GM23338 (cell line): ENCODE measurements around the gene RPN1. TPM values are rescaled to one million over a fixed set of nuclear protein-coding genes. Genes with fewer than 3 reads are reported as not detected.

Experiments used
- ATAC-seq: fragments of 200-7000 bp; cut with Tn5 transposase; 3 replicates; pipeline ENCODE4 v1.9.1; 2020
- DNase-seq: peaks from one replicate; pipeline ENCODE4 v3.0.0-alpha.2; 2015; ENCODE audit warnings: low spot score
- H2AFZ ChIP-seq: fragments of 200-600 bp; sonication (generic); 2 replicates; pipeline ENCODE4 v1.8.0; 2016; ENCODE audit warnings: antibody characterized with exemption, mild to moderate bottlenecking, moderate library complexity
- H3F3A ChIP-seq: fragments of 200-600 bp; sonication (generic); replicated peaks from 2 replicates; pipeline ENCODE4 v1.8.0; 2017; ENCODE audit warnings: antibody characterized with exemption, mixed run types, low read depth
- H3K27ac ChIP-seq: fragments of 200-600 bp; sonication (generic); 2 replicates; pipeline ENCODE4 v1.6.1; 2016; ENCODE audit warnings: low read depth
- H3K27me3 ChIP-seq: fragments of 200-600 bp; sonication (generic); 2 replicates; pipeline ENCODE4 v1.8.0; 2016; ENCODE audit warnings: mild to moderate bottlenecking, mixed run types, moderate library complexity; ENCODE audit not compliant: insufficient read depth
- H3K36me3 ChIP-seq: fragments of 200-600 bp; sonication (generic); 2 replicates; pipeline ENCODE4 v1.8.0; 2016; ENCODE audit warnings: mild to moderate bottlenecking; ENCODE audit not compliant: insufficient read depth
- H3K4me1 ChIP-seq: fragments of 200-600 bp; sonication (generic); 2 replicates; pipeline ENCODE4 v1.8.0; 2016; ENCODE audit warnings: mild to moderate bottlenecking, moderate library complexity; ENCODE audit not compliant: insufficient read depth
- H3K4me2 ChIP-seq: fragments of 200-600 bp; sonication (generic); 2 replicates; pipeline ENCODE4 v1.7.1; 2017; ENCODE audit warnings: mixed run types
- H3K4me3 ChIP-seq: fragments of 200-600 bp; sonication (generic); 2 replicates; pipeline ENCODE4 v1.6.1; 2016; ENCODE audit warnings: mixed run types
- H3K79me2 ChIP-seq: fragments of 200-600 bp; sonication (generic); replicated peaks from 2 replicates; pipeline ENCODE4 v1.8.0; 2017; ENCODE audit warnings: mild to moderate bottlenecking; ENCODE audit not compliant: insufficient read depth
- H3K9me2 ChIP-seq: fragments of 200-600 bp; sonication (generic); 2 replicates; pipeline ENCODE4 v1.8.0; 2017; ENCODE audit not compliant: insufficient read depth
- H4K20me1 ChIP-seq: fragments of 200-600 bp; sonication (generic); replicated peaks from 2 replicates; pipeline ENCODE4 v1.8.0; 2017; ENCODE audit warnings: mild to moderate bottlenecking; ENCODE audit not compliant: insufficient read depth
- H3K27ac Mint-ChIP-seq: 2 replicates; pipeline ENCODE4 v1.8.0; 2020; ENCODE audit warnings: inconsistent platforms, mild to moderate bottlenecking, moderate library complexity, mixed read lengths
- H3K27me3 Mint-ChIP-seq: 3 replicates; pipeline ENCODE4 v1.8.0; 2022; ENCODE audit warnings: low read depth, mild to moderate bottlenecking, moderate library complexity, mixed read lengths, inconsistent platforms; ENCODE audit not compliant: insufficient read depth, poor library complexity
- H3K36me3 Mint-ChIP-seq: 3 replicates; pipeline ENCODE4 v1.8.0; 2021; ENCODE audit warnings: low read depth, mild to moderate bottlenecking, inconsistent platforms, moderate library complexity, mixed read lengths
- H3K4me1 Mint-ChIP-seq: 3 replicates; pipeline ENCODE4 v1.8.0; 2020; ENCODE audit warnings: mild to moderate bottlenecking, inconsistent platforms, mixed read lengths
- H3K4me3 Mint-ChIP-seq: 3 replicates; pipeline ENCODE4 v1.8.0; 2021; ENCODE audit warnings: moderate library complexity, mild to moderate bottlenecking, inconsistent platforms, mixed read lengths
- H3K9me3 Mint-ChIP-seq: 3 replicates; pipeline ENCODE4 v1.8.0; 2020; ENCODE audit warnings: moderate library complexity, mild to moderate bottlenecking, inconsistent platforms, mixed read lengths
- EZH2phosphoT487 ChIP-seq: fragments of 200-600 bp; sonication (generic); IDR thresholded peaks from one replicate; pipeline ENCODE4 v1.8.1; 2018; ENCODE audit warnings: antibody characterized with exemption; ENCODE audit not compliant: unreplicated experiment
- POLR2AphosphoS5 ChIP-seq: IDR thresholded peaks from 2 replicates; pipeline ENCODE4 v1.6.1; 2016; ENCODE audit warnings: antibody characterized with exemption, low read depth
- ZNF331 ChIP-seq: fragments of 250-450 bp; sonication (Bioruptor Pico); IDR thresholded peaks from 2 replicates; pipeline ENCODE4 v1.5.0; 2020; ENCODE audit warnings: low read depth, mild to moderate bottlenecking, moderate library complexity
- ZNF462 ChIP-seq: fragments of 250-450 bp; sonication (Bioruptor Pico); IDR thresholded peaks from 2 replicates; pipeline ENCODE4 v1.5.0; 2020; ENCODE audit warnings: mild to moderate bottlenecking, moderate library complexity
- polyA plus RNA-seq: library from polyadenylated mRNA; unstranded; fragments of >200 nt; fragmentation: Nextera tagmentation; extraction: Ambion mirVana; gene quantifications from 2 replicates; pipeline ENCODE4 v1.2.1, GENCODE V29; 2016
- total RNA-seq: library from RNA; depleted of rRNA; stranded (reverse); fragments of >200 nt; shearing (Covaris generic); gene quantifications from 2 replicates; pipeline ENCODE4 v1.2.3, GENCODE V29; 2014
- TF ChIP-seq, protein P1 (sequence below): IDR thresholded peaks from 2 replicates; pipeline ENCODE4 v1.6.1; 2016; ENCODE audit warnings: antibody characterized with exemption

RPN1 gene
- total and polyA plus RNA-seq, 2 experiments from 2014 or later, result 111 to 231 TPM

GRCh38 chr3:128623762-128624176 lies 26.8 kb downstream of the RPN1 start (continued):
- TF ChIP-seq ZNF462 (CRISPR knock-in tag), result no peak
- no peak for TF ChIP-seq ZNF331 (CRISPR knock-in tag)

DNA sequence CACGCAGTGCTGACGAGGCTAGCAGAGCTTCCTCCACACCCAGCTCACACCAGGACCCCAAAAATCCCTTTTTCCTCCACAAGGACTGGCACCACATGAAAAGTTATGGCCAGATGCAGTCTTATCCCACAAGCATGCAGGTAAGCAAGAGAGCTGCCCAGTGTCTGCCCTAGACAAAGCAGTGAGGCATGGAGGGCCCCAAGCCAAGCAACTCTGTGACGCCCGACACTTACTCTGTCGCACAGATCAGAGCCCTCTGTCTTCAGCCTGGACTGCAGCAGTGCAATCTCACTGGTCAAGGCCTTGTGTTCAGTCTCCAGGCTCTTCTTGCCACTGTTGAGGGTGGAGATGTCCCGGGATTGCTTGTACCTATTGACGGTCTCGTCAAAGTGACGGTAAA lies 28.7 kb downstream of the RPN1 start:
- H3K4me3 ChIP-seq, result no peak overlapping the region
- H3K27me3 ChIP-seq, result no peaks in the 10 kb centered on the region
- H4K20me1 ChIP-seq, result no peaks in the 10 kb centered on the region; the same call in none of the 2 replicates
- H3F3A ChIP-seq, result peaks cover 12% of the 10 kb centered on the region; the same call in 1 of the 2 replicates
- H3K36me3 Mint-ChIP-seq, result peaks cover 81% of the 10 kb centered on the region
- H3K27ac Mint-ChIP-seq, result no peak overlapping the region
- H3K36me3 ChIP-seq, result peaks cover 45% of the 10 kb centered on the region
- no peak overlapping the region for H3K4me3 Mint-ChIP-seq
- H3K4me2 ChIP-seq, result no peak overlapping the region
- no peak overlapping the region for H3K27ac ChIP-seq
- H3K27me3 Mint-ChIP-seq, result peaks cover 11% of the 10 kb centered on the region
- no peak overlapping the region for H2AFZ ChIP-seq
- DNase-seq, result no peak
- TF ChIP-seq, protein P1, sequence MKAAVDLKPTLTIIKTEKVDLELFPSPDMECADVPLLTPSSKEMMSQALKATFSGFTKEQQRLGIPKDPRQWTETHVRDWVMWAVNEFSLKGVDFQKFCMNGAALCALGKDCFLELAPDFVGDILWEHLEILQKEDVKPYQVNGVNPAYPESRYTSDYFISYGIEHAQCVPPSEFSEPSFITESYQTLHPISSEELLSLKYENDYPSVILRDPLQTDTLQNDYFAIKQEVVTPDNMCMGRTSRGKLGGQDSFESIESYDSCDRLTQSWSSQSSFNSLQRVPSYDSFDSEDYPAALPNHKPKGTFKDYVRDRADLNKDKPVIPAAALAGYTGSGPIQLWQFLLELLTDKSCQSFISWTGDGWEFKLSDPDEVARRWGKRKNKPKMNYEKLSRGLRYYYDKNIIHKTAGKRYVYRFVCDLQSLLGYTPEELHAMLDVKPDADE, result no peak
- TF ChIP-seq POLR2AphosphoS5, result no peak
- TF ChIP-seq ZNF462 (CRISPR knock-in tag), result no peak
- no peak for TF ChIP-seq EZH2phosphoT487
- peaks cover 12% of the 10 kb centered on the region; the same call in 1 of the 2 replicates for H3K4me1 ChIP-seq
- H3K9me3 Mint-ChIP-seq, result no peaks in the 10 kb centered on the region
- H3K9me2 ChIP-seq, result no peaks in the 10 kb centered on the region
- peaks cover 13% of the 10 kb centered on the region for H3K4me1 Mint-ChIP-seq
- ATAC-seq, result no peak
- no peaks in the 10 kb centered on the region for H3K79me2 ChIP-seq
